GM21528 (cell line): ENCODE results near the gene DNAH17.

Source experiments
- ATAC-seq: cut with Tn5 transposase; IDR thresholded peaks from one replicate; pipeline ENCODE4 v1.9.1; 2021; ENCODE audit warnings: mild to moderate bottlenecking, moderate library complexity; ENCODE audit not compliant: unreplicated experiment, low FRiP score

The DNAH17 gene

DNA sequence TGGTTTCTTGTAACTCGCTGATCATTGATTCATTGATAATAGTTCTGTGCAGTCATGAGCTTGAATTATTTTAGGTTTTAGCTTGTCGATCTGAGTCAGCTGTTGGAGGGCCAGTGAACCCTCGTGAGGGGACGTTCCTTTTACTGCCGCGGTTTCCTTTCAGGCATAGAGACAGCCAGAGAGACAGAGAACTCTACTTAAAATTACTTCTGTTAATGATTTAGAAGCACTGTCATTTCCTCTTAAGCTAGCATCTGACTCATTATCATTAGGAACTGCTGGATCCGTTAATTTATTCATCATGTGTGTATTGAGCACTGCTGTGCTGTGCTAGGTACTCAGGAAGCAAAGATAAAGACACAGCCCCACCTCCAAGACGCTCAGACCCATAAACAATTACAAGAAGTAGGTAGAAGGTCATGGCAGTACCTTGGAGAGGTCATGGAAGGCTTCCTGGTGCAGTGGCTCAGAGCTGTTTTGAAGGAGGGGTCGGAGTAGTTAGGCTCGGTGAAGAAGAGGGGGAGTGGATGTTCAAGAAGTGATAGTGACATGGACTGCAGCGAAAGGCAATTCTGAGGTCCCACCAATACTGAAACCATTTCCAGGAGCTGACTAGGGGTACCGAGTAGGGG, 195.5 kb downstream of the DNAH17 start:
- ATAC-seq: no peak

DNA sequence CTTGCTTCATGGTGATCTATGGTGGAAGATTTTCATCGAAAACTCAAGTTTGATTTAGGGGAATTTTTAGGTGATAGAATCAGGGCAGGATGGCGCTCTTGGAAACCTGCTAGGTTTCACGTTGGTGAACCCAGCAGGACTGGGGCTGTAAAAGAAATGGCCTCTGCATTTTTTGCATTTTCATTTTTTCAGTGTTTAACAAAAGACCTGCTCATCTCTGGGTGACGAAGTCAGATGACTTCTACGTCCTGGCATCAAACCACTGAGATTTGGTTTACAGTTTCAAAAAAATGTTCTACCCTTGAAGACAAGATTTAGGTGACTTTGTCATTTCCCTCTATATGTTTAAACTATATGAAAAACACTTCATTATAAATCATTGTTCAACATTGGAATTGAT, 196.8 kb downstream of the DNAH17 start:
- ATAC-seq: no peak

DNA sequence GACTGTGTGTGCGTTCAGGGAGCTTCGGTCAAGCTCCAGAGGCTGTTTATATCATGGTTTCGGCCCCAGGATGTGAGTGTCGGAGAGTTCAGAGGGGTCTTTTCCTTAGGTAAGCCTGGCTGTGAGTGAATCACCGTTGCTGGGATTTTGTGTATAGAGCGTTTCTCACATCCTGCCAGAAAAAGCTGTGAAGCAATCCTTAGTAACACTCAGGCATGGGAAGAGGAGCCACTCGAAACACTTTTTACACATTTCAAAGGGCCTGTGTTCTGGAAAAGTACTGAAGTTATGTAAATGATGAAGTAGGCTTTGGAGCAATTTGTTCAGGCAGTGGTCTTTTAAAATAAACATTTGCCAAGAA, 198.1 kb downstream of the DNAH17 start:
- ATAC-seq: no peak

DNA sequence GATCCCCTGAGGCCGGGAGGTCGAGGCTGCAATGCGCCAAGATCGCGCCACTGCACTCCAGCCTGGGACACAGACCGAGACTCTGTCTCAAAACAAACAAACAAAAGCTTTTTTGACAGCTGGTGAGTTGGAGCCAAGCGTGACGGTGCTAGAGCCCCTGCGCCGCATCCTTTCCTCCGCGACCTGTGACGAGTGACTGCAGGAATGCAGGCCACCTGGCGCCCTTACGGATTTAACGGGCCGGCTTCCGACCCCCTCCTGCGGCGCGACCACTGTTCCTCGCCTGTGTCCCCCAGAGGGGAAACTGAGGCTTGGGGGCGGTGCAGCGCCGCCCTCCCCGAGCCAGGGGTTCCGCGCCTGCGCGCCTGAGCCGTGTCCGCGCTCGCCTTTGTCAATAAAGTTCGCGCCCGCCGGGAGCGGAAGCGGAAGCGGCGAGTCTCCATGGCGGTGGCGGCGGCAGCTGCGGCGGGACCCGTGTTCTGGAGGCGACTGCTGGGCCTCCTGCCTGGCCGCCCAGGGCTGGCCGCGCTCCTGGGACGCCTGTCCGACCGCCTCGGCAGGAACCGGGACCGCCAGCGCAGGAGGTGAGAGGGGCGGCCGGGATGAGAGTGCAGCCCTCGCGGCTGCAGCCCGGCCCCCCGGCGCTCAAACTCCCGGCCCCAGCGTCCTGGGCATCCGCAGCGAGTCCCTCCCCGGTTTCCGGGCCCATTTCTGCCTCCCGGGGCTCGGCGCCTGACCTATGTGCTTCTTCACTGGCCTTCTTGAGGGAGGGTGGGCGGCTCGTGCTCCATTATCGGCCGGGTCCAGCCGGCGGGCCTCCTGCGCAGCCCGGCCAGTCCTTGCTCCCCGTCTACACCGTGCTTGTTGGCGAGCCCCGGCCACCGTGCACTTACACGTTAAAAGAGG, 198.7 kb downstream of the DNAH17 start, which contains the start of gene PGS1:
Gene PGS1 (plus strand): TSS at position 425 of the 906 bp plus-strand sequence. CDS start 17 bp downstream, at position 442.
- ATAC-seq: peak; percentile 56

DNA sequence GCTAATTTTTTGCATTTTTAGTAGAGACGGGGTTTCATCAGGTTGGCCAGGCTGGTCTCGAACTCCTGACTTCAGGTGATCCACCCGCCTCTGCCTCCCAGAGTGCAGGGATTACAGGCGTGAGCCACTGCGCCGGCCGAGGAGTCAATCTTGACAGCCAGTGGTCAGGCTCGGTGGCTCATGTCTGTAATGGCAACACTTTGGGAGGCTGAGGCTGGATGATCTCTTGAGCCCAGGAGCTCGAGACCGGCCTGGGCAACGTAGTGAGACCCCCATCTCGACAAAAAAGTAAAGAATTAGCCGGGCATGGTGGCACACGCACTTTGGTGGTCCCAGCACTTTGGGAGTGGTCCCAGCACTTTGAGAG, 199.4 kb downstream of the DNAH17 start:
- ATAC-seq: no peak

DNA sequence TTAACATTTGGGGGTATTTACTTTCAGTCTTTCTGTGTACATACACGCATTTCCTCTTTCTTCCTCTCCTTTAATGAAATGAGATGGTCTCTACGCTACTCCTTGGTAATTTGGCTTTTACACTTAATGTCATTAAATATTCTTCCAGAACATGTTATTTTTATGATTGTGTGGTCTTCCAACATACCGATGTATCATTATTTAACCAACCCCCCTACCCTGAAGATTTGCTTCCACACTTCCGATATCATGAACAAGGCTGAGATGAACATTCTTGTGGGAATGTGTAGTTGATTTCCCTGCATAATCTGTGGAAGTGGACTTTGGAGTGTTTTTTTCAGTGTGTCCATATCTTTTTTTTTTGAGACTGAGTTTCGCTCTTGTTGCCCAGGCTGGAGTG, 201.0 kb downstream of the DNAH17 start:
- no peak for ATAC-seq

DNA sequence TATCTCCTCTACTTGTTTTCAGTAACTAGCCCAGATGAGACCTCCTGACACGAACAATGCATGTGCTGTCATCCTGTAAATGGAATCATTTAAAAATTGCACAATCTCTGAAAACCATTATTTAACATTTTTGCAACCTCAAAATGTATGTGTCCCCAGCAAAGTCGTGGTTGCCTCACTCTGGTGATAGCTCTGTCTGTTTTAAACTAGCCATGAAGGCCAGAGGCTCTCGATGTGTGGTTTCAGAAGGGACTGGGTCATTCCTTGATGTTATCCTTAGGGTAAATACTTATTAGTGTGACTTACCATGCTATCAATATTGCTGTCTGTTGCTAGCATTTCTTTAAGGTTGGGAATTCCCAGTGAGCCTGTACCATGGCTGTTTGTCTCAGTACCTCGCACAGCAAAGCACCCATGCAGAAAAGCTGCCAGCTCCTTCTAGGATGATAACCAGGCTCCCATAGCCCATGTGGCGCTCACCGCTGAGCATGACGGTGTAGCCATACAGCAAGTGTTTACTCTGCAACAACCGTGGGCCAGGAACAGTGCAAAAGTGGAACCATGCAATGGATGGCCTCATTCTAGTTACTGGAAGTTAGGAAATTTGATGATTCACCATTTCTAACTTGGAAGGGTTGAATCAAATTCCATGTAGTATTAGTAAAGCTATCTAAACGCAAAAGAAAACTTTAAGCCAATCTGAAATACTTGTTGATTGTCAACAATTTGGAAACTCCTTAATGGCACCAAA, 201.6 kb downstream of the DNAH17 start:
- no peak for ATAC-seq

DNA sequence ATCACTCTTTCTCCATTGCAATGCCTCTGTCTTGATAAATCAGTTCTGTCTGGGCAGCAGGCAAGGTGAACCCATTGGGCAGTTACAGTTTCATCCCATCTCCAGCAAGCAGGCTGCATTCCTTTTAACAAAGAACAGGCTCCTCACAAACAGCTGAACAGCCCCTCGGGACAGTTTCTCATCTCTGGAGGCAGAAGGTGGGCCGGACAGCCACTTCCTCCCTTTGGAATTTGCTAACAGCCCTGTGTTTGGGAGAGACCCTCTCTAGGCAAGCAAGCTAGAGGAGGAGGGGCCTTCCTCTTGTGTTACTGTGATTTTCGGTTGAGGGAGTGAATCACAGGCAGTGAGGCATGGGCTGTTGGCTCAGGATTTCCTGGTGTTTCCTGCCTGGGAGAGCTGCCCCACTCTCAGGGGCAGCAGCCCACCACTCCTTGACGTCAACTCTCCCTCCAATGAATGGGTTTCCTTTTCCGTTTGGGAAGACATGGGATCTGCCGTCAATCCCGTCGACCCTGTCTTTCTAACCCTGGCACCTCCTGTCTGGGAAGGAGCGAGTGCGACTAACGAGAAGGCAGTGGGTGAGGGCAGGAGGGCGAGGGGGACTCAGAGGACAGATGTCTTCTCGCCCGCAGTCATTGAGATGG, 202.4 kb downstream of the DNAH17 start:
- ATAC-seq: no peak

DNA sequence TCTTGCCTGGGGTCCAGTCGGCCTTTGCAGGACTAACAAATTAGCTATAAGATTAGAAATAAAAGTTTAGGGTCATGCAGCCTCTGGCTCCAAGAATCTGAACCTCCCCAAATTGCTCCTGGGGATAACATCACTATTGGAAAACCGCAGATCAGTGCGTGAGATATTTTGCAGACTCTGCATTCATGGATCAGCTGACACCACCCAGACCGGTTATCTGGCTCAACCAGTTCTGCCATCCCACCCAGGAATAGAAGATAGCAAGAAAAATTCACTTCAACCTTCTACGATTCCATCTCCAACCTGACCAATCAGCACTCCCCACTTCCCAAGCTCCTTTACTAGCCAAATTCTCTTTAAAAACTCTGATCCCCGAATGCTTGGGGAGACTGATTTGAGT, 203.0 kb downstream of the DNAH17 start:
- no peak for ATAC-seq
